Heart left ventricle (tissue), 16 donors: ENCODE results near the gene SLC1A7. TPM values are rescaled to one million over a fixed set of nuclear protein-coding genes. Genes with fewer than 3 reads are reported as not detected.

Experiments used
- ATAC-seq, 4 donors: fragments of 200-7000 bp; cut with Tn5 transposase; one replicate each; pipeline ENCODE4 v1.9.1; 2020 to 2022; ENCODE audit warnings: moderate library complexity in 4 of 4, mild to moderate bottlenecking in 3 of 4, moderate number of reproducible peaks in 1 of 4
- DNase-seq, 5 donors: peaks; one replicate each; pipeline ENCODE4 v3.0.0-alpha.2; 2020
- H3K27ac ChIP-seq, 12 donors: fragments of 200-600 bp; sonication (generic) in 4 of 12; one replicate each; pipeline versions ENCODE4 v1.5.0 to v1.8.0; 2016 to 2022; ENCODE audit warnings: mild to moderate bottlenecking in 2 of 12
- H3K27me3 ChIP-seq, 9 donors: fragments of 200-600 bp; sonication (generic) in 2 of 9; one replicate each; pipeline versions ENCODE4 v1.5.1 to v1.8.0; 2016 to 2022; ENCODE audit warnings: mild to moderate bottlenecking in 3 of 9
- H3K36me3 ChIP-seq, 9 donors: fragments of 200-600 bp; sonication (generic) in 2 of 9; one replicate each; pipeline versions ENCODE4 v1.5.0 to v1.8.0; 2018 to 2022; ENCODE audit warnings: mild to moderate bottlenecking in 2 of 9
- H3K4me1 ChIP-seq, 12 donors: fragments of 200-600 bp; sonication (generic) in 4 of 12; one replicate each; pipeline versions ENCODE4 v1.5.0 to v1.8.0; 2016 to 2022; ENCODE audit warnings: mild to moderate bottlenecking in 3 of 12
- H3K4me3 ChIP-seq, 12 donors: fragments of 200-600 bp; sonication (generic) in 4 of 12; one replicate each; pipeline versions ENCODE4 v1.5.0 to v1.8.0; 2017 to 2022; ENCODE audit warnings: mild to moderate bottlenecking in 9 of 12, moderate library complexity in 4 of 12
- H3K9me3 ChIP-seq, 12 donors: fragments of 200-600 bp; sonication (generic) in 4 of 12; one replicate each; pipeline versions ENCODE4 v1.5.0 to v1.8.0; 2016 to 2022; ENCODE audit warnings: mild to moderate bottlenecking in 1 of 12
- POLR2A ChIP-seq, 2 donors: fragments of 450-650 bp; IDR thresholded peaks; one replicate each; pipeline ENCODE4 v1.6.1; 2017; ENCODE audit warnings: antibody characterized with exemption in 2 of 2, mild to moderate bottlenecking in 2 of 2, moderate library complexity in 2 of 2
- WGBS, 4 donors: extraction: QIAGEN DNeasy Blood & Tissue Kit in 2 of 4; methylation state at CpG; one replicate each; pipeline versions ENCODE4 v1.1.5 to v1.1.7; 2013 to 2018; 5-methylcytosine and 5-hydroxymethylcytosine counted together
- intact Hi-C, 10 donors: fragments of 100-400 bp; cut with DNase I; formaldehyde crosslinking; loops; one replicate each; pipeline versions ENCODE4 v1.11.1 to v1.14.2; 2022
- polyA plus RNA-seq, 2 donors: library from polyadenylated mRNA; stranded (reverse); fragments of 200-250 nt; gene quantifications; one replicate each; pipeline ENCODE4 v1.2.3, GENCODE V29; 2013
- total RNA-seq, 9 donors: library from RNA; depleted of rRNA in 2 of 9; stranded (reverse); fragments of >200 nt in 2 of 9; fragmentation: NEBNext Ultra II Directional in 3 of 9; extraction: Animal tissue kit (Norgen Biotek cat#: 25700) in 3 of 9; gene quantifications; one replicate each; pipeline versions ENCODE4 v1.1.0 to v1.2.4, GENCODE V29; 2016 to 2023
- TF ChIP-seq, protein P1 (sequence below), 12 donors: fragments of 200-600 bp; sonication (generic) in 4 of 12; IDR thresholded peaks; one replicate each; pipeline versions ENCODE4 v1.5.0 to v1.8.0; 2018 to 2022; ENCODE audit warnings: antibody characterized with exemption in 12 of 12, mild to moderate bottlenecking in 5 of 12
- donor health status: ischemic (EF 13 %, LVEDD 7.1; RV severe dilation, severe dysfunction).
- donor health status: healthy with polysubstance abuse.
- donor health status: DM: no; HTN: yes; CAD: no.
- donor health status: DM: no; HTN: no; CAD: no.
- donor health status: ischemic (EF 25% LVEDD 6.9; RV normal size, moderate dysfunction).
- donor health status: ischemic (EF 25% LVEDD 5.7; RV mildly dilated, moderate dysfunction).
- donor health status: healthy.
- donor health status: DM: yes; HTN: yes; CAD: no.
- donor health status: ischemic (EF 35%, LVEDD 5.7; RV mildly dilated, moderate dysfunction).
- donor health status: nonischemic (EF 11% LVEDD 7.7; RV severe dilation, severe dysfunction).
- donor health status: DM: yes; HTN: yes; CAD: no.
- donor health status: PGD.
- donor health status: ischemic (EF 29% LVEDD 5.4; RV normal size, mild dysfunction).
- donor health status: nonischemic (EF 23%, LVEDD 6.1; RV moderate dilation, normal function).

SLC1A7 gene
- total and polyA plus RNA-seq, 11 donors = 0.07 to 1.1 (median 0.33) TPM; not detected in 2

DNA sequence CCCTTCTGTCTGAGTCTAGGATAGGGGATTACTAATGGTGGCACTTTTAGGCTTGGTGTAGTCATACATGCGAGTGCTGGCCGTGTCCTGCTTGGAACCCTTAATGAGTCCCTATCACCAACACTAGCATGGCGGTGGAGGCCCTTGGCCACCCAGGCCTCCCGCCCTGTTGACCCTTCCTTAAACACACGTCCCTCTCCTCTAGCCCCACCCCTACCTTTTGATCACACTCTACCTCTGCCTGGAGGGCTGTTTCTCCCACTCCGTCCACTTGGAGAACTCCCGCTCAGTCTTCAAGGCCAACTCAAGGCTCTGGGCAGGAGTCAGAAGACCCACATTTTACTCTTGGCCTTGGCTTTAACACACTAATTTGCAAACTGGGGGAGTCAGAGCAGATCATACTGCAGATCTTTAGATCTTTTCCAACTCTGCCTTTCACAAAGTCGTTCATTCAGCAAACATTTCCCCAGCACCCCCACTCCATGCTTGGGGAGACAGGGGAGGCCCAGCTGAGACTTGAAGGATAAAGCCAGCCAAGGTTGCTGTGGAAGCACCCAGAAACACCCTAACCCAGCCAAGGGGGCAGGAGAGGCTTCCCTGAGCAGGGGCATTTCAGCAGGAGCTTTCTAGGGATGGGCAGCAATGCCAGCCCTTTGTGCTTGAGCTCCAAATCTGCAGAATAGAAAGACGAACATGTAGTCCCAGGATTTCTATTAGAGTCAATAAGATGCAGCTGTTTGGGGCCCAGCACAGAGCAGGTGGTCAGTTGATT lies 78.5 kb downstream of the SLC1A7 start:
- intact Hi-C loops = loop anchor here in 4 of 10 donors (5.0 to 10.0 kb wide), 6 partner anchors 47 to 121 kb away; no protein-coding TSS in a partner anchor
- Histone ChIP-seq H3K27ac (peak overlapping the region in 5 of 12 donors; percentile 68 to 89 (median 86)), H3K36me3 (no peaks in the 10 kb centered on the region), H3K4me1 (peaks cover 0 to 31% (median 18%) of the 10 kb centered on the region in 12 donors), H3K4me3 (peak overlapping the region in 9 of 12 donors; percentile 58 to 89 (median 74)), H3K9me3 (no peaks in the 10 kb centered on the region), H3K27me3 (peaks cover 0 to 28% (median 3%) of the 10 kb centered on the region in 9 donors)
- WGBS, 4 donors = 89 to 94% (median 94%) methylated on average over 9 of the region's 9 CpGs
- ATAC-seq = no peak
- peak in 2 of 5 donors; percentile 8 to 43 for DNase-seq
- no peak for TF ChIP-seq POLR2A (IDR thresholded peaks at IDR 0.05)
- TF ChIP-seq, protein P1, sequence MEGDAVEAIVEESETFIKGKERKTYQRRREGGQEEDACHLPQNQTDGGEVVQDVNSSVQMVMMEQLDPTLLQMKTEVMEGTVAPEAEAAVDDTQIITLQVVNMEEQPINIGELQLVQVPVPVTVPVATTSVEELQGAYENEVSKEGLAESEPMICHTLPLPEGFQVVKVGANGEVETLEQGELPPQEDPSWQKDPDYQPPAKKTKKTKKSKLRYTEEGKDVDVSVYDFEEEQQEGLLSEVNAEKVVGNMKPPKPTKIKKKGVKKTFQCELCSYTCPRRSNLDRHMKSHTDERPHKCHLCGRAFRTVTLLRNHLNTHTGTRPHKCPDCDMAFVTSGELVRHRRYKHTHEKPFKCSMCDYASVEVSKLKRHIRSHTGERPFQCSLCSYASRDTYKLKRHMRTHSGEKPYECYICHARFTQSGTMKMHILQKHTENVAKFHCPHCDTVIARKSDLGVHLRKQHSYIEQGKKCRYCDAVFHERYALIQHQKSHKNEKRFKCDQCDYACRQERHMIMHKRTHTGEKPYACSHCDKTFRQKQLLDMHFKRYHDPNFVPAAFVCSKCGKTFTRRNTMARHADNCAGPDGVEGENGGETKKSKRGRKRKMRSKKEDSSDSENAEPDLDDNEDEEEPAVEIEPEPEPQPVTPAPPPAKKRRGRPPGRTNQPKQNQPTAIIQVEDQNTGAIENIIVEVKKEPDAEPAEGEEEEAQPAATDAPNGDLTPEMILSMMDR (IDR thresholded peaks at IDR 0.05) = no peak

DNA sequence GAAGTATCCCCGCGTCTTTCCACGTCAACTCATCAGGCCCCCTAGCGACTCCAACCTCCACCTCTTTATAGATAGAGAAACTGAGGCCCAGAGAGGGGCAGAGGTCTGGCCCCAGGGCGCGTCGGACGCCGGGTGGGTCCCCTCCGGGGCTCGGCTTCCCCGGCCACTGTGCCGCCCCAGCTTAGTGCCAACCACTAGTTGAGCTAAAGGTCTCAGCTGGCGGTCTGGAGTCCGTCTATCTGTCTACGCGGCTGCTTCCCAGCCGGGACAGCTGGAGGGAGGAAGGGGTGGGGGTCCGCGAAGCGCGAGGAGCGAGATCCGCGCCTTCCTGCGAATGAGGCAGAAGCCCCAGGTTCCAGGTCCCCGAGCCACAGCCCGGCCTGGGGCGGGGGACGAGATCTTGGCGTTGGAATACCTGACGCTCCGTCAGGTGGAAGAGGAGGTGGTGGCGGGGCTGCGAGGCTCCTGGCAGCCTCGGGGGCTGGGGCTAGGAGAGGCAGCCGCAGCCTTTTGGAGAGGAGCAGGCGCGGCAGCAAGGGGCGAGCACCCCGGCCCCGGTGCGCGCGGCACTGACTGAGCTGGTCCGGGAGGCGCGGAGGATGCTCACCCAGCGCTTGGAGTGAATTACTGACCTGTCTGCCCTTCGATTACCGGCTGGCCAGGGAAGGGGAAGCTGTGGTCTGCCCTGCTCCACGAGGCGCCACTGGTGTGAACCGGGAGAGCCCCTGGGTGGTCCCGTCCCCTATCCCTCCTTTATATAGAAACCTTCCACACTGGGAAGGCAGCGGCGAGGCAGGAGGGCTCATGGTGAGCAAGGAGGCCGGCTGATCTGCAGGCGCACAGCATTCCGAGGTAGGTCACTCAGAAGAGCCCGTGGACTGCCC lies 79.5 kb downstream of the SLC1A7 start:
- peaks cover 0 to 40% (median 18%) of the 10 kb centered on the region in 12 donors for H3K4me1 ChIP-seq
- DNase-seq (peak in 2 of 5 donors; percentile 28 to 62), ATAC-seq (peak in 2 of 4 donors; percentile 14 to 23)
- TF ChIP-seq POLR2A (IDR thresholded peaks at IDR 0.05) = no peak
- TF ChIP-seq, protein P1 (IDR thresholded peaks at IDR 0.05) = no peak
- H3K36me3 ChIP-seq = no peaks in the 10 kb centered on the region
- no peaks in the 10 kb centered on the region for H3K9me3 ChIP-seq
- WGBS, 4 donors = 1 to 26% (median 20%) methylated on average over 26 to 61 of the region's 61 CpGs
- peak overlapping the region; percentile 55 to 89 (median 71) for H3K4me3 ChIP-seq
- H3K27me3 ChIP-seq = peaks cover 0 to 28% (median 3%) of the 10 kb centered on the region in 9 donors
- intact Hi-C loops = loop anchor here in 4 of 10 donors (5.0 to 10.0 kb wide), 6 partner anchors 46 to 122 kb away; no protein-coding TSS in a partner anchor
- peak overlapping the region in 11 of 12 donors; percentile 47 to 90 (median 78) for H3K27ac ChIP-seq

DNA sequence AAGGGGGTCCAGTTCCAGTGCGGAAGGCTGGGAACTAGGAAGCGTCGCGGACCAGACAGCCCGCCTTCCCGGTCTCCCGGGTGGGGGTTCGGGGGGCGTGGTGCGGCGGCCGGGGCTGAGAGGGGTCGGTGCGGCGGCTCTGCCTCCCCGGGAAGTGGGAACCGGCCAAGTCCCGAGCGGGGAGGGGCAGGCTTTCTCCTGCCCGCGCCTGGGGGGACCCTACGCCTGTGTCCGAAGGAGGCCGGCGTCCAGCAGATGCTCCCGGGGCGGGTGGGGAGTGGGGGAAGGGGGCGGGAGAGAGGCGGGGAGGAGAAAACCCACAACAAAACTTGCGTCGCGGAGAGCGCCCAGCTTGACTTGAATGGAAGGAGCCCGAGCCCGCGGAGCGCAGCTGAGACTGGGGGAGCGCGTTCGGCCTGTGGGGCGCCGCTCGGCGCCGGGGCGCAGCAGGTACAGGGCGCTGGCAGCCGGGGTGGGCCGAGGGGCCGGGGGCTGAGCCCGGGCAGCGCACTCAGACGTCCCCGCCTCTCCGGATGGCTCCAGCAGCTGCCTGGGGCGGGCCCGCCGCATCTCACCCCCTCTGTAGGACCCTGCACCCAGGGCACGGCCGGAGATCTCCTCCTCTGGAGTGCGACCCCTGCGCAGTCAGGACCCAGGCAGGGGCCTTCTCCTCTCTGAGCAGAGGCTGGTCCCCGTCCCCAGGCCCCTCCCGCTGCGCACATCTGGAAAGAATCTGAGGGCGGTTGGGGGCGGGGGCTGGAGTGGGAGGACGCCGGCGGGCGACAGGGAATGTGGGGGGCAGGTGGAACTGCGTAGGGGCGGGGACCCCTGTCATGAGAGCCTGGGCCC lies 80.4 kb downstream of the SLC1A7 start, which contains the start of gene PODN:
Gene PODN, plus strand, starts transcription at position 355 of the 849 bp plus-strand sequence. CDS start 7,643 bp downstream, outside the sequence.
- Histone ChIP-seq H3K36me3 (no peaks in the 10 kb centered on the region), H3K27ac (peak within 1 kb of the TSS; percentile 34 to 90 (median 76)), H3K4me3 (peak within 1 kb of the TSS; percentile 55 to 89 (median 71)), H3K9me3 (no peaks in the 10 kb centered on the region), H3K4me1 (peaks cover 0 to 49% (median 18%) of the 10 kb centered on the region in 12 donors), H3K27me3 (peaks cover 0 to 28% (median 3%) of the 10 kb centered on the region in 9 donors)
- intact Hi-C loops = loop anchor here in 4 of 10 donors (5.0 to 10.0 kb wide), 6 partner anchors 45 to 123 kb away; no protein-coding TSS in a partner anchor
- ATAC-seq (peak; percentile 4 to 50 (median 35)), DNase-seq (peak in 4 of 5 donors; percentile 40 to 75 (median 60))
- TF ChIP-seq, protein P1 (IDR thresholded peaks at IDR 0.05) = no peak
- no peak for TF ChIP-seq POLR2A (IDR thresholded peaks at IDR 0.05)
- WGBS, 4 donors = 1 to 3% (median 2%) methylated on average over 36 to 73 of the region's 73 CpGs
